NCI-H774 (cell line): Measurements from ENCODE around the gene NGB.
A peak's percentile ranks its signal among the peaks of the same experiment; 100 is the strongest.
"Not testable (repeated sequence)": the region's sequence is repeated elsewhere in the genome, so short reads cannot be mapped to it uniquely, and the experiment has no call there.

Experiments
- DNase-seq: peaks from one replicate; lab custom pipeline; 2025; lab: John Stamatoyannopoulos, UW

NGB gene

GRCh38 chr14:77271113-77271710, at the start of gene NGB:
Gene NGB, minus strand, starts transcription at chr14:77271206. Its CDS starts 269 bp downstream, at chr14:77270937.
- DNase-seq: no peak

GRCh38 chr14:77320238-77320935, 49.4 kb upstream of the NGB start, which contains the start of gene POMT2:
Gene POMT2, minus strand, starts transcription at chr14:77320883. Its CDS starts 202 bp downstream, at chr14:77320681.
- peak; percentile 70 for DNase-seq

GRCh38 chr14:77319422-77319821, 48.4 kb upstream of the NGB start:
- no peak for DNase-seq

- DNase-seq: not testable (repeated sequence)
Observed at GRCh38 chr14:77318756-77319155, 47.8 kb upstream of the NGB start.

GRCh38 chr14:77318006-77318553, 47.1 kb upstream of the NGB start:
- no peak for DNase-seq

GRCh38 chr14:77316872-77317301, 45.9 kb upstream of the NGB start:
- no peak for DNase-seq

- no peak for DNase-seq
Observed at GRCh38 chr14:77316195-77316505, 45.1 kb upstream of the NGB start.

- DNase-seq: no peak
Observed at GRCh38 chr14:77314539-77315457, 43.8 kb upstream of the NGB start.

GRCh38 chr14:77314043-77314442, 43.0 kb upstream of the NGB start:
- no peak for DNase-seq

GRCh38 chr14:77313371-77313770, 42.4 kb upstream of the NGB start:
- DNase-seq: no peak

GRCh38 chr14:77311217-77311616, 40.2 kb upstream of the NGB start:
- DNase-seq: no peak

- DNase-seq: no peak
Observed at GRCh38 chr14:77310026-77310425, 39.0 kb upstream of the NGB start.

GRCh38 chr14:77309131-77309530, 38.1 kb upstream of the NGB start:
- no peak for DNase-seq

- DNase-seq: no peak
Observed at GRCh38 chr14:77306851-77307496, 36.0 kb upstream of the NGB start.

- DNase-seq: no peak
Observed at GRCh38 chr14:77306416-77306815, 35.4 kb upstream of the NGB start.

- no peak for DNase-seq
Observed at GRCh38 chr14:77305696-77306095, 34.7 kb upstream of the NGB start.

- peak; percentile 29 for DNase-seq
Observed at GRCh38 chr14:77303417-77304156, 32.6 kb upstream of the NGB start.

- DNase-seq: no peak
Observed at GRCh38 chr14:77302926-77303325, 31.9 kb upstream of the NGB start.

- DNase-seq: no peak
Observed at GRCh38 chr14:77301103-77301502, 30.1 kb upstream of the NGB start.

GRCh38 chr14:77299771-77300170, 28.8 kb upstream of the NGB start:
- no peak for DNase-seq

- DNase-seq: no peak
Observed at GRCh38 chr14:77296906-77297305, 25.9 kb upstream of the NGB start.
